Gastroesophageal sphincter (tissue), 4 donors: ENCODE results near the gene EMID1. TPM values are rescaled to one million over a fixed set of nuclear protein-coding genes. Genes with fewer than 3 reads are reported as not detected.

Source experiments
- ATAC-seq: fragments of 150-250 bp; one replicate; pipeline ENCODE4 v1.9.1; 2016; ENCODE audit warnings: mild to moderate bottlenecking, moderate library complexity
- H3K27ac ChIP-seq, 4 donors: fragments of 200-600 bp; sonication (generic) in 3 of 4; 1 replicate in 3 of 4; 2 replicates in 1 of 4; pipeline ENCODE4 v1.5.1; 2016 to 2019
- H3K27me3 ChIP-seq: fragments of 200-600 bp; sonication (generic); one replicate; pipeline ENCODE4 v1.5.1; 2019
- H3K36me3 ChIP-seq, 2 donors: fragments of 200-600 bp; sonication (generic); one replicate each; pipeline ENCODE4 v1.5.1; 2019; ENCODE audit warnings: control low read depth in 1 of 2
- H3K4me1 ChIP-seq, 3 donors: fragments of 200-600 bp; sonication (generic); 1 replicate in 2 of 3; 2 replicates in 1 of 3; pipeline ENCODE4 v1.5.1; 2016 to 2019; ENCODE audit warnings: control low read depth in 2 of 3
- H3K4me3 ChIP-seq, 2 donors: fragments of 200-600 bp; sonication (generic); one replicate each; pipeline ENCODE4 v1.5.1; 2019; ENCODE audit warnings: mild to moderate bottlenecking in 1 of 2, moderate library complexity in 1 of 2
- H3K9me3 ChIP-seq, 3 donors: fragments of 200-600 bp; sonication (generic); one replicate each; pipeline ENCODE4 v1.5.1; 2017 to 2019; ENCODE audit warnings: control low read depth in 2 of 3
- EP300 ChIP-seq: sonication (generic); formaldehyde crosslinking; IDR thresholded peaks from one replicate; pipeline ENCODE4 v1.6.1; 2017; ENCODE audit warnings: antibody characterized with exemption, mild to moderate bottlenecking
- POLR2A ChIP-seq, 2 donors: fragments of 450-650 bp; IDR thresholded peaks; one replicate each; pipeline ENCODE4 v1.6.1; 2017; ENCODE audit warnings: antibody characterized with exemption in 2 of 2, mild to moderate bottlenecking in 2 of 2, moderate library complexity in 1 of 2
- POLR2AphosphoS5 ChIP-seq: sonication (generic); formaldehyde crosslinking; IDR thresholded peaks from one replicate; pipeline ENCODE4 v1.6.1; 2017; ENCODE audit warnings: antibody characterized with exemption
- WGBS, 2 donors: methylation state at CpG; one replicate each; pipeline ENCODE4 v1.1.5; 2018; ENCODE audit warnings: low coverage in 1 of 2; 5-methylcytosine and 5-hydroxymethylcytosine counted together
- total RNA-seq, 4 donors: library from RNA; depleted of rRNA; stranded (reverse); fragments of >200 nt; gene quantifications; one replicate each; pipeline ENCODE4 v1.1.0, GENCODE V29; 2016
- TF ChIP-seq, protein P1 (sequence below), 4 experiments: fragments of 200-600 bp in 2 of 4; fragments of 450-650 bp in 2 of 4; sonication (generic) in 1 of 4; IDR thresholded peaks; one replicate each; pipeline ENCODE4 v1.5.1; 2017 to 2019; ENCODE audit warnings: antibody characterized with exemption in 4 of 4, mild to moderate bottlenecking in 2 of 4, moderate library complexity in 2 of 4

The EMID1 gene
- total RNA-seq, 4 donors from 2014 or later = 0.15 to 1.5 (median 0.69) TPM

DNA sequence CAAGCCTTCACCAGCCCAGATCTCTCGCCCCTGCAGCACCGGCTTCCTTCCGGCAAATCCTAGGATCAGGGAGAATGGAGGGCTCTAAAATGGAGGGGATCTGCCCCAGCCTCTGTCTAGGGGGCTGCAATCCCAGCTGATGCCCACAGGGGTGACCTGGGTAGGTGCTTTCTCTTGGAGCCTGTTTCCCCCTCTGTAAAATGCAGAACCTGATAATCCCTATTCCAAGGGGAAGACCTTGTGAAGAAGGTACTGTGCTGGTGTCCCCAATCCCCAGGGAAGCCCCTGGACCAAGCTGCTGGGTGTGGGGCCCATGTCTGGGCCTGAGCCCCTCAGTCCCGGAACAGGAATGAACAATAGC is 2.8 kb downstream of the EMID1 start:
- H3K9me3 ChIP-seq = no peaks in the 10 kb centered on the region
- no peaks in the 10 kb centered on the region for H3K36me3 ChIP-seq
- H3K4me1 ChIP-seq = peaks cover 0 to 16% (median 3%) of the 10 kb centered on the region in 3 donors
- no peak overlapping the region for H3K27ac ChIP-seq
- no peak overlapping the region for H3K4me3 ChIP-seq
- no peak for ATAC-seq
- WGBS, 2 donors = no CpG with 5 or more reads among the region's 4 CpGs
- peaks cover 26% of the 10 kb centered on the region for H3K27me3 ChIP-seq
- TF ChIP-seq EP300 (no peak), POLR2A (IDR thresholded peaks at IDR 0.05) (no peak), POLR2AphosphoS5 (no peak)
- TF ChIP-seq, protein P1, sequence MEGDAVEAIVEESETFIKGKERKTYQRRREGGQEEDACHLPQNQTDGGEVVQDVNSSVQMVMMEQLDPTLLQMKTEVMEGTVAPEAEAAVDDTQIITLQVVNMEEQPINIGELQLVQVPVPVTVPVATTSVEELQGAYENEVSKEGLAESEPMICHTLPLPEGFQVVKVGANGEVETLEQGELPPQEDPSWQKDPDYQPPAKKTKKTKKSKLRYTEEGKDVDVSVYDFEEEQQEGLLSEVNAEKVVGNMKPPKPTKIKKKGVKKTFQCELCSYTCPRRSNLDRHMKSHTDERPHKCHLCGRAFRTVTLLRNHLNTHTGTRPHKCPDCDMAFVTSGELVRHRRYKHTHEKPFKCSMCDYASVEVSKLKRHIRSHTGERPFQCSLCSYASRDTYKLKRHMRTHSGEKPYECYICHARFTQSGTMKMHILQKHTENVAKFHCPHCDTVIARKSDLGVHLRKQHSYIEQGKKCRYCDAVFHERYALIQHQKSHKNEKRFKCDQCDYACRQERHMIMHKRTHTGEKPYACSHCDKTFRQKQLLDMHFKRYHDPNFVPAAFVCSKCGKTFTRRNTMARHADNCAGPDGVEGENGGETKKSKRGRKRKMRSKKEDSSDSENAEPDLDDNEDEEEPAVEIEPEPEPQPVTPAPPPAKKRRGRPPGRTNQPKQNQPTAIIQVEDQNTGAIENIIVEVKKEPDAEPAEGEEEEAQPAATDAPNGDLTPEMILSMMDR (IDR thresholded peaks at IDR 0.05) = no peak

DNA sequence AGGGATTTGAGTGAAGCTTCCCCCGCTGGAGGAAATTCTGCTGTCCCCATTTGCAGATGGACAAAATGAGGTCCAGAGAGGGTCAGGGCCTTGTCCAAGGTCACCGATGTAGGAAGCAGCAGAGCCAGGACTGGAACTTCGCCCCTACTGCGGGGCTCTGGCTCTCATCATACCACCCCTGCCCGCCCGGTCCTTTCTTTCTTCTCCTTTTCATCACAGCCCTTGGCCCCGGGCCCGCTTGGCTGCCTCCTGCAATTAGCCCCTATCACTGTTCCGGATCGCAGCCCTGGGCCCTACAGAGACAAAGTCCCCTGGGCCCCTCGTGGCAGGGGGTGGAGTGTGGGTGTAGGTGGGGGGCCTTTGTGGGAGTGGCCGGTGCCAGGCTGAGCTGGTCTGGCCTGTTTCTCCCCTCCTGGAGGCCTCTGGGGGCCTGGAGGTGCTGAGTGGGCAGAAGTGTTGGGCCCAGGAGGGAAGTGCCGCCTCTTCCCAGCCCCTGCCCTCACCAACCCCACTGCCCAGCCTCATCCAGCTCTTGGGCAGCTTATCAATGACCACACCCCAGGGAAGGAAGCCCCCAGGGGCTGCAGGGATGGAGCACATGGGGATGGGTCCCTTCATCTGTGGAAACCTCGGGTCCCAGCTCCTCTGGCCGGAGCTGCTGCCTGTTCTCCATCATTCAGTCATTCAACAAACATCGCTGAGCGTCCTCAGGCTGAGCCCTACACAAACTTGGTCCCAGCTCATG is 3.4 kb downstream of the EMID1 start:
- Histone ChIP-seq H3K4me1 (peaks cover 0 to 16% (median 3%) of the 10 kb centered on the region in 3 donors), H3K27ac (no peak overlapping the region), H3K36me3 (no peaks in the 10 kb centered on the region), H3K4me3 (no peak overlapping the region), H3K27me3 (peaks cover 26% of the 10 kb centered on the region), H3K9me3 (no peaks in the 10 kb centered on the region)
- WGBS, 2 donors = 67 to 80% methylated on average over 1 to 2 of the region's 17 CpGs
- TF ChIP-seq EP300 (no peak), POLR2A (IDR thresholded peaks at IDR 0.05) (no peak), POLR2AphosphoS5 (no peak)
- TF ChIP-seq, protein P1 (IDR thresholded peaks at IDR 0.05) = no peak
- ATAC-seq = no peak

DNA sequence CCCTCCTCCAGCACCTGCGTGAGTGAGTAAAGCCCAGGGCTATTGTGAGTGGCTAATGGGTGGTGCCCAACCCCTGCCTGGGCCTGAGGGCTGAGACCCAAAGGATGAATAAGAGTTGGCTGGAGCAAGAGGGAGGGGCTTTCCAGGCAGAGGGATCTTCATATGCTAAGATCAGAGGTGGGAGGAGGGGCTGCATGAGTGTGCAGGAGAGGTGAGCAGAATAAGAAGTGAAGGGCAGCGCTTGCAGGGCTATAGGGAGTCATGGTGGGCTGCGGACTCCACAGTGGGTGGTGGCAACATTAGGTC is 3.9 kb downstream of the EMID1 start:
- no peaks in the 10 kb centered on the region for H3K9me3 ChIP-seq
- no peak overlapping the region for H3K27ac ChIP-seq
- H3K4me3 ChIP-seq = no peak overlapping the region
- peaks cover 0 to 16% (median 3%) of the 10 kb centered on the region in 3 donors for H3K4me1 ChIP-seq
- no peaks in the 10 kb centered on the region for H3K36me3 ChIP-seq
- ATAC-seq = no peak
- TF ChIP-seq EP300 = no peak
- TF ChIP-seq POLR2A (IDR thresholded peaks at IDR 0.05) = no peak
- TF ChIP-seq, protein P1 (IDR thresholded peaks at IDR 0.05) = no peak
- TF ChIP-seq POLR2AphosphoS5 = no peak
- 90 to 100% methylated on average over 2 of the region's 3 CpGs for WGBS, 2 donors
- H3K27me3 ChIP-seq = peaks cover 26% of the 10 kb centered on the region

DNA sequence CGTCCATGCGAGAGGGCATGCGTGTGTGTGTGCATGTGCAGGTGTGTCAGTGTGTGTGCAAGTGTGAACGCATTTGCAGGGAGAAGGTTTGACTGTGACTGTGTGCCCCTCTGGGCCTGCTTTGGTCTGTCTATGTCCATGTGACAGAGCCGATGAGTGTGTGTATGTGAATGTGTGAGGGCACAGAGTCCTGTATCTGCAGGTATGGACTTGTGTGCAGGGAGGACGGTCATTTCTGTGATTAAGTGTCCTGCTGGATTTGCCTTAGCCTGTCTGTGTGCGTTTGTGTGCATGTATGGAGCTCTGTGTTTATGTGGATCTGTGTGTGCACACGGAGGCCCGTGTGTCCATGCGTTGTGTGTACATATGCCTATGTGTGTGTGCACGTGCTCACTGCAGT is 5.4 kb downstream of the EMID1 start:
- Histone ChIP-seq H3K27me3 (peaks cover 26% of the 10 kb centered on the region), H3K27ac (no peak overlapping the region), H3K9me3 (no peaks in the 10 kb centered on the region), H3K4me3 (no peak overlapping the region), H3K4me1 (peaks cover 0 to 14% (median 1%) of the 10 kb centered on the region in 3 donors), H3K36me3 (no peaks in the 10 kb centered on the region)
- ATAC-seq = no peak
- 86 to 87% methylated on average over 2 to 9 of the region's 11 CpGs for WGBS, 2 donors
- TF ChIP-seq, protein P1 (IDR thresholded peaks at IDR 0.05) = no peak
- no peak for TF ChIP-seq POLR2AphosphoS5
- TF ChIP-seq EP300 = no peak
- no peak for TF ChIP-seq POLR2A (IDR thresholded peaks at IDR 0.05)

DNA sequence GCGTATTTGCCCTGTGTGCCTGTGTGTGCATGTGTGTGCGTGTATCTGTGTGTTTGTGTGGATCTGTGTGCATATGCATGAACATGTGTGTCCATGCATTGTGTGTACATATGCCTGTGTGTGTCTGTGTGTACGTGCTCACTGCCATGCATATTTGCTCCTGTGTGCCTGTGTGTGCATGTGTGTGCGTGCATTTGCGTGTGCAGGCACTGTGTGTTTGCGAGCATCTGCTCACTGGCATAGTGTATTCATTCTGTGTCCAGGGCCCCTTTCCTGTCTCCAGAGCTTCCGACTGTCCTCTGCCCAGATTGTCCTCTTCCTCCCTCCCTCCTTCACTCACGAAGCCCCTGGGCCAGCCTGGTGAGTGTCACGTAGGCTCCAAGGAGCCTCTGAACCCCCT is 5.8 kb downstream of the EMID1 start:
- Histone ChIP-seq H3K36me3 (no peaks in the 10 kb centered on the region), H3K27me3 (peaks cover 22% of the 10 kb centered on the region), H3K4me3 (no peak overlapping the region), H3K4me1 (peaks cover 0 to 10% (median 0%) of the 10 kb centered on the region in 3 donors), H3K9me3 (no peaks in the 10 kb centered on the region), H3K27ac (no peak overlapping the region)
- no peak for ATAC-seq
- WGBS, 2 donors = 92% methylated on average over 6 of the region's 9 CpGs; no CpG with 5 or more reads in 1 of the 2 donors
- no peak for TF ChIP-seq POLR2A (IDR thresholded peaks at IDR 0.05)
